Right lobe of liver (tissue), 4 donors: ENCODE data around the gene TNS4.

Experiments used
- CTCF ChIP-seq, 4 donors: fragments of 200-600 bp in 3 of 4; fragments of 450-650 bp in 1 of 4; IDR thresholded peaks; one replicate each; pipeline versions ENCODE4 v1.5.1 to v1.8.0; 2016 to 2022; ENCODE audit warnings: antibody characterized with exemption in 4 of 4, mild to moderate bottlenecking in 2 of 4
- POLR2A ChIP-seq: fragments of 450-650 bp; IDR thresholded peaks from one replicate; pipeline ENCODE4 v1.6.1; 2017; ENCODE audit warnings: antibody characterized with exemption, mild to moderate bottlenecking
- donor health status: DM: no; HTN: no; CAD: no.
- donor health status: DM: no; HTN: no; CAD: no.
- donor health status: DM: no; HTN: yes; CAD: no.

- TF ChIP-seq CTCF (IDR thresholded peaks at IDR 0.05) (no peak), POLR2A (no peak)
Measured at GRCh38 chr17:40547079-40547784, 45.8 kb upstream of the TNS4 start.
